CD4-positive, alpha-beta T cell treated with Interleukin-12 subunit alpha and Interleukin-12 subunit beta, for 1 hour (primary cell): ENCODE results near the gene TAF5L.
"Not testable (repeated sequence)": the region's sequence is repeated elsewhere in the genome, so short reads cannot be mapped to it uniquely, and the experiment has no call there.

Source experiments
- DNase-seq: peaks from one replicate; pipeline ENCODE4 v3.0.0-alpha.2; 2020

TAF5L gene

DNA sequence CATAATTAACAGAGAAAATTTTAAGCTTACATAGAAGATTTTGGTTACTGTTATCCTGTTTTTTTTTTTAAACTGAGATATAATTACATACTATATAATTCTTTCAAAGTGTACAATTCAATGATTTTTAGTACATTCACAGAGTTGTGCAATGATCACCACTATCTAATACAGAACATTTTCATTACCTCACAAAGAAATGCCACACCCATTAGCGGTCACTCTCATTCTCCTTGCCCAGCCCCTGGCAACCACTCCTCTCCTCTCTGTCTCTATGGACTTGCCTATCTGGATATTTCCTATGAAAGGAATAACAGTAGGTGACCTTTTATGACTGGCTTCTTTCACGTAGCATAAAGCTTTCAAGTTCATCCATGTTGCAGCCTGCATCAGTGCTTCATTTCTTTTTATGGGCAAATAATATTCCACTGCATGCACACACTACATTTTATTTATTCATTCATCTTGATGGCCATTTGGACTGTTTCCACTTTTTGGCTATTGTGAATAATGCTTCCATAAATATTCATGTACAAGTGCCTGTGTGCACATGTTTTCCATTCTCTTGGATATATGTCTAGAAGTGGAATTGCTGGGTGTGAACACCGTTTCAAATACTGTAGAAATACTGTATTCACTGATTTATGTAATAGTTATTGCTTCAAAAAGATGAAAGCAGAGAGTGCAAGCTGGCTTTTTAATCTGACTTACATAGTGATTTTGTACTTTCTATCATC, 26.5 kb downstream of the TAF5L start:
- no peak for DNase-seq

DNA sequence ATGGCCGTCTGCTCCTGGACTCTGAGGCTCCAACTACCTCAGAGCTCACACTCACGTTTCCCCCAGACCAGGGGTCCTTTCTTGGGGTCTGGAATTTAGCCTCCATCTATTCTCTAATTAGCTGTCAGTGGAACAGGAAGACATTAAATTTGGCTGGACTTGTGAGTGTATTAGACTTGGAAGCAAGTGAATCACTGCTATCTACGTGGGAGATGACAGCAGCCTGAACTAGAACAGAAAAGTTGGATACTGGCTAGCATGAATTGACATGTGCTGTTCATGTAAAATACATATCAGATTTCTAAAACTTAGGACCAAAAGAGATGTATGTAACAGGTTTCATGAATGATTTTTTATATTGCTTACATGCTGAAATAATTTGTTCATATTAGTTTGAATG, 28.0 kb downstream of the TAF5L start:
- no peak for DNase-seq

DNA sequence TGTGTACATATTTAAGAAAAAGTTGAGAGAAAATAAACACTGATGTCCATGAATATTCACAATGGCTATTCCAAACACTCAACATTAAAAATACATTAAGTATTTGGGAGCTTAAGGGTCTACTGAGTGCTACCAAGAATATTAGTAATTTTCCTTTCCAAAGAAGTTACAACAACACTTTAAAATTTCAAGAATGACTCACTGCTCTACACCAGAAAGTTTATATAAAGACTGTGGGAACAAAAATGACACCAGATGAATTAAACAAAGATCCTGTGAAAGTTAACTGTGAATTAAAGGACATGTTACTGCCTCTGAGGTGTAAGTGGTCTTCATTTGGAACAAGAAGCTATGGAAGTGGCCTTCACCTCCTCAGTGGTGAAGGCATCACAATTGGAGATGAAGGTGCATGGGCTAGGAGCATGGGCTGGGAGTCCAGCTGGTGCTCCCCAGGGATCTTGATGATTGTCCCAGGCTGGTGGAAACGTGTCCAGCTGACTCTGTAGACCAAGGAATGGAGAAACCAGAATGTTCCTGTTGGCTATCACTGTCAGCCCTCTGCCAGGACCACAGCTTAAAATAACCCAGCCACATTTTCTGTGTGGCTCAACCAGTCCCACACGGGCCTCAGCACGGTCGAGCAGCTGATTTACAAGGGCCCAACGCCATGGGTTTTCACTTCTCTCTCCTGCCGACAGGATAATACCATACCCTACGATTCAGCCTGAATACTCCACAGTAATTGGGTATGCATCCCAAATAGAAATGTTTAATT, 28.8 kb downstream of the TAF5L start:
- DNase-seq, result no peak

DNA sequence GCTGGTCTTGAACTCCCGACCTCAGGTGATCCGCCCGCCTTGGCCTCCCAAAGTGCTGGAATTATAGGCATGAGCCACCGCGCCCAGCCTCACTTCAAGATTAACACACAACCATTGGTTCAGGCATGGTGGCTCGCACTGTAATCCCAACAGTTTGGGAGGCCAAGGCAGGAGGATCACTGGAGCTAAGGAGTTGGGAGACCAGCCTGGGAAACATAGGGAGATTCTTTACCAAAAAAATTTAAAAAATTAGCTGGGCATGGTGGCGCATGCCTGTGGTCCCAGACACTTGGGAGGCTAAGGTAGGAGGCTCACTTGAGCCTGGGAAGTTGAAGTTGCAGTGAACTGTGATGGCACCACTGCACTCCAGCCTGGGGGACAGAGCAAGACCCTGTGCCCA, 30.0 kb downstream of the TAF5L start:
- DNase-seq, result not testable (repeated sequence)

DNA sequence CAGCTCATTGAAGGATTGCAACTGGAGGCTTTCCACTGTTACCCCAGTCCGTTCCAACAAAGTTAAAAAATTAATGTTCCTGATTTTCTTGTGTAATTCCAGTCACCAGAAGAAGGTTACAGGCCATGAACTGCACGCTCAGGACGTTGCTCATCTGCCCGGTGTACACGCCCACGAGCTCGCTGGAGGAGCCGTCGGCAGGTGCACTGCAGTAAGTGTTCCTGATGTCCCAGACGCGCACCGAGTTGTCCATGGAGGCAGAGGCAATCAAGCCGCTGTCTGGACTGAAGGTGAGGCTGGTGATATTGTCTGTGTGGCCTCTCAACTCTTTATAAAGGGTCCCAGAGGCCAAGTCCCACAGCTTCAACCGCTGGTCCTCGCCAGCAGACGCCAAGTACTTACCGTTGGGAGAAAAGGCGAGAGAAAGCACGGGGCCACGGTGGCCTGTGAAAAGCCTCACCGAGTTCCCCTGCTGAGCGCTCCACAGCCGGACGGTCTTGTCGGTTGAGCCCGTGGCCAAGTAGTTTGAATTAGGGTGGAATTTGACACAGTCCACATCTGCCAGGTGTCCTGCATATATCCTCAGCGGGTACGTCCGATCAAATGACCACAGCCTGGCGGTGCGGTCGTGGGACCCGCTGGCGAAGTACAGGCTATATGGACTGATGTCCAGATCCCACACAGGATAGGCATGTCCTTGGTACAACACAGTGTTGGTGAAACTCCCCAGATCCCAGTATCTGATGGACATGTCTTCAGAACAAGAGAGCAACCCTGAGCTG, 31.5 kb downstream of the TAF5L start:
- DNase-seq, result no peak

DNA sequence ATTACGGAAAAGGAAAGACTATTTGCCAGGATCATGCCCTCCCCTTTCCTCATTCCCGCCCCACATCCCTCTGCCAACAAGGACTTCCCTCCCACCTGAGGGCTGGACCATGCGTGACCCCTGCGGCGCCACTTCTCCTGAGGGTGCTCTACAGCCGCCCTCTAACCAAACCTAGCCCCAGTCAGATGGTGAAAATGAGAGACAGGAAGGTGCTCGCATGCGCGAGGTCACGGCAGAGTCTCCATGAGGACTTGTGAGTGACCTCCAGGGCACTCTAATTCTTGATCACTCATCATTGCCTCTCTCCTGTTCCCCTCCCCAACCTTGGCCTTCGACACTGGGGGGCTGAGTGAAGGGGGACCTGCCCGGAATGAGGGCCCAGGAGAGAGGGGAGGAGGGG, 32.1 kb downstream of the TAF5L start:
- no peak for DNase-seq

DNA sequence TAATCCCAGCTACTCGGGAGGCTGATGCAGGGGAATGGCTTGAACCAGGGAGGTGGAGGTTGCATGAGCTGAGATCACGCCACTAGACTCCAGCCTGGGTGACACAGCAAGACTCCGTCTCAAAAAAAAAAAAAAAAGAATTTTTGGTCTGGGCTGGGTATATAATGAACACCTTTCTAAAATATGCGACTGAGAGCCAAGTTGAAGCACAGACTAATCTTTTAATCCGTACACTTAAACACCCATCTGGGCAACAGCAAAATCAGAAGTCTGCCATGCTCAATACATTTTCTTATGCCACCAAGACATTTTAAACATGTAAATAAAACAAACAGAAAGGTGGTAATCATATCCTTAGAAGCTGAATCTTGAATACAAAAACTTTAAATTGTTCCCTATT, 35.8 kb downstream of the TAF5L start:
- no peak for DNase-seq

DNA sequence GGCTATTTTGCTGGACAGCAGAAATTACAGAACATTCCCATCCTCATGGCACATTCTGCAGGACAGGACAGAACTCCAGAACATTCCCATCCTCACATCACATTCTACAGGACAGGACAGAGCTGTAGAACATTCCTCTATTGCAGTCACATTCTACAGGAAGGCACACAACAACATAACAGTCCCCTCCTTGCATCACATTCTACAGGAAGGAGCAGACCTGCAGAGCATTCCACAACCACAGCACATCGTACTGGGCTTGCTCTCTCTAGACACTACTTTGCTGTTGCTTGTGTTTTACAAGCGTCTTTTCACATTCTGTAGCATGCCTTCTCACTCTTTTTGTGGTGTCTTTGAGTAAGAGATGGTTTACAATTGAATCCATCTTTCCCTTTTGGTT, 40.6 kb downstream of the TAF5L start:
- DNase-seq, result no peak

DNA sequence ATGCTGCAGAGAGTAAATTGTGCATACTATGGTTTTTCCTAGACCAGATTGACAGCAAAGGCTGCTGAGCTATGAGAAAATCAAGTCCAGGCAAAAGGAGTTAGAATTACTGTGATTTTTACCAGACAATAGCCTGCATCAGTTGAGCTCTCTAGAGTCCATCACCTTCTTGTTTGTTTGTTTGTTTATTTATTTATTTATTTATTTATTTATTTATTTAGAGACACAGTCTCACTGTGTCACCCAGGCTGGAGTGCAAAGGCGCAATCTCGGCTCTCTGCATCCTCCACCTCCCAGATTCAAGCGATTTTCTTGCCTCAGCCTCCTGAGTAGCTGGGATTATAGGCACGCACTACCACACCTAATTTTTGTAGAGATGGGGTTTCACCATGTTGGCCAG, 43.2 kb downstream of the TAF5L start:
- DNase-seq, result no peak

DNA sequence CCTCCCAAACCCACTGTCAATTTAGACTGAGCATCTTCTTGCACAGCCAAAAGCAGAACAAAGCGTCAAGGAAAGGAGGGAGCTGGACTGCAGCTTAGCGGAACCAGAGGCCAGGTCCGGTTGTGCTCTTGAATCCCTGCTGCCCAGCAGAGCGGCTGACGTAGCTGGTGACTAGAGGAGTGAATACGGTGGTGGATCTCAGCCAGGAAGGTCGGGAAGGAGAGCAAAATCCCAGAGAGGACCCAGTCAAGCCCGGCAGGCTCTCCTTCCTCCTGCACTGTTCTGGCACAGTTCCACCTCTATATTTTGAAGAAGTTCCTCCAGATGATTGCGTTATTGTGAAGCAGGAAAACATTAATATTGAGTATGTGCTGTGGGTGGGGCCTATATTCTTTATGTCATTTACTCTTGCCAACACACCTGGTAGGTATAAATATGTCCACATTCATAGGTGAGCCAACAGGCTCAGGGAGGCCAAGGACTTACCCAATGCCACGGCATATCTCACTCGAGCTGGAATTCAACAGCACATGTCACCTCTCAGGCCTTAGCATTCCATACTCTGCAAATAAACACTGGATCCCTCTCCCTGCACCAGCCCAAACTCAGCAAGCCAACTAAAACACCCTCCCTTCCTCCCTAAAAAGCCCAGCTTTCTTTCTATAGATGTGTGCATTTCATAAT, 43.8 kb downstream of the TAF5L start:
- DNase-seq, result no peak

DNA sequence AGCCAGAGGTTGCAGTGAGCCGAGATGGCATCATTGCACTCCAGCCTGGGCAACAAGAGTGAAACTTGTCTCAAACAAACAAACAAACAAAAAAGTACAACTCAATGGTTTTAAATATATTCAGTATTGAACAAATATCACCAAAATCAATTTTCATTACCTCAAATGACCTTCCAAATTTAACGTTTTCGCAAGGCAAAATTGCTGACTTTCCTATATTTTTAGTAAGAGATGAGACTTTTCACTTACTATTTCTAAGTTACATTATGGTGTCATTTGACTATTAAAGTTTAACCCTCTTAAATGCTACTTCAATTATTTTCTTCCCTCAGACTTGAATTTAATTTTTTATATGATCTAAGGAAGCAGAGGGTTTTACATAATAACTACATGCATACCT, 44.4 kb downstream of the TAF5L start:
- DNase-seq, result no peak

DNA sequence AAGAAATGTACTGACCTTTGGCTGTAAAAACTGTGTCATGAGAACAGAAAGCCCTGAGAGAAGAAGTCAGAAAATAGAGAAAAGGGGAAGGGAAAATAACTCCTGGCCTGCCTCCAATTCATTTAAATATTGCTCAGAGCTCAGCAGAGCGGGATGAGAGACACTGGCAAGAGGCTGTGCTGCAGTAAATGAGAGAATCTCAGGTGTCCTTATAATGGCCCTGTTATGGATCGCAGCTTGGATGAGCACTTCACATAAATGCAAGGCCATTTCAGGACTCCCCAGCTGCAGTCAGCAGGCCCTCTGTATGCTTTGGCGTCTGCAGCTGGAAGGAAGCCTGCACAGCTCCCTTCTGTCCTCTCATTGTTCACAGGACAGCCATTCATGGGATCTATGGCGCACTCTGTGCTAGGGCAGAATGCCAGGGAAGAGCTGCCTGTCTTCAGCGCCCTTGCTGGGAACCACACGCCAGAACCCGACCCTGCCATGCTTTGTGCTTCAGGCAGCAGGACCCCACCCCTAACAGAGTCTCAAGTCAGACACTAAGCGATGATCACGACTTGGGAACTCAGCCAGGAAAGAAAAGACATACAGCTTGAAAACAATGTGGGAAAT, 46.8 kb downstream of the TAF5L start:
- no peak for DNase-seq

DNA sequence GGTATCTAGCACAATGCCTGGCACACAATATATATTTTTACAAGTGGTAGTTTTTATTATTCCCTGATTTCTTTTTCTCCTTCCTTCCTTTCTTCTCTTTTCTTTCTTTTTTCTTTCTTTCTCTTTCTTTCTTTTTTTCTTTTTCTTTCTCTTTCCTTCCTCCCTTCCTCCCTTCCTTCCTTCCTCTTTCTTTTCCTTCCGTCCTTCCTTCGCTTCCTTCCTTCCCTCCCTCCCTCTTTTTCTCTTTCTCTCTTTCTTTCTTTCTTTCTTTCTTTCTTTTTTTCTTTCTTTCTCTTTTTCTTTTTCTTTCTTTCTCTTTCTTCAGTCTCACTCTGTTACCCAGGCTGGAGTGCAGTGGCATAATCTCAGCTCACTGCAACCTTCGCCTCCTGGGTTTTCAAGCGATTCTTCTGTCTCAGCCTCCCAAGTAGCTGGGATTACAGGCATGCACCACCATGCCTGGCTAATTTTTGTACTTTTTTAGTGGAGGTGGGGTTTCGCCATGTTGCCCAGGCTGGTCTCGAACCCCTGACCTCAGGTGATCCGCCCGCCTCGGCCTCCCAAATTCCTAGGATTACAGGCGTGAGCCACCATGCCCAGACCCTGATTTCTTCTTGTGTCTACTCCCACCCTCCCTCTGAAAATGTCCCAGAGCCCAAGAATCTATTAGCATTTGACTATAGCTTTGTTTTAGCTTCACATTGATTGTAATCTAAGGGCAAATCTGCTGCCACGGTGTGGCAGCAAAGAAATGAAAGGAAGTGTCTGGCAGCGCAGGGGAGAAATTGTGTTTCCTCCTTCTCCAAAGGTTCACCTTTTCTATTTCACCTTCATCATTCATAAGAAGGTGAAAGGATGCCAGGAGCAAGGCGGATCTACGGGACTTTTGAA, 47.5 kb downstream of the TAF5L start:
- no peak for DNase-seq

DNA sequence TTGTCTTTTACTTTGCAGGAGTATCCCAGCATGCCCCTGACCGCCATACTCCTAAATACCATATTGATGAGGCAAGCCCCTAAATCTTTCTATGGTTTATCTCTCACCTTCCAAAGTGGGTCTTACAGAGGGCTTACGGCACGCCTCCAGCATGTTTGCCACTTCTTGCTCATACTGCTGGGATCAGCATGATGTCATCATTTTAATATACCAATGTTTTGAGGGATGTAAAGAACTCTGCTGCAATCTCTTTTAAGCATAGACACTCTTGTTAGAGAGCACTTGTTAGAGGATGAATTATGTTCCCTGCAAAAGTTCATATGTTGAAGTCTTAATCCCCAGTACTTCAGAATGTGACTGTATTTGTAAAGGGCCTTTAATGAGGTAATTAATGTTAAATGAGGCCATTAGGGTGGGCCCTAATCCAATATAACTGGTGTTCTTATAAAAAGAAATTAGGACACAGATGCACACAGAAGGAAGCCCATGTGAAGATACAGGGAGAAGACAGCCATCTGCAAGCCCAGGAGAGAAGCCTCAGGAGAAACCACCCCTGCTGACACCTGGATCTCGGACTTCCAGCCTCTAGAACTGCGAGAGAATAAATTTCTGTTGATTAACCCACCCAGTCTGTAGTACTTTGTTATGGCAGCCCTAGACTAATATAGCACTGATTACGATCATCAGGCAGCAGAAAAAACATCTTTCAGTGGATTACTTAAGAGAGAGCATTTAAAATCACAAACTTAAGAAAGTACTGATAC, 51.1 kb downstream of the TAF5L start:
- no peak for DNase-seq

DNA sequence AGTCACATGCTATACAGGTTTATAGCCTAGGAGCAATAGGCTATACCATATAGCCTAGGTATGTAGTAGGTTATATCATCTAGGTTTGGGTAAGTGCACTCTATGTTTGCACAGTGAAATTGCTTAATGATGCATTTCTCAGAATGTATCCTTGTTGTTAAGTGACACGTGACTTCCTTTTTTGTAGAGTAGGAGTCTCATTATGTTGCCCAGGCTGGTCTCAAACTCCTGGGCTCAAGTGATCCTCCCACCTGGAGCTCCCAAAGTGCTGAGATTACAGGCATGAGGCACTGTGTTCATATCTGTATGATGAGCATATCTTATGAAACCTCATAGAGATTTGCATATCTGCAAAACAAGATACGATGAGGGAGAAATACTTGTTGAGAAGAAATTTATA, 53.6 kb downstream of the TAF5L start:
- DNase-seq, result no peak

DNA sequence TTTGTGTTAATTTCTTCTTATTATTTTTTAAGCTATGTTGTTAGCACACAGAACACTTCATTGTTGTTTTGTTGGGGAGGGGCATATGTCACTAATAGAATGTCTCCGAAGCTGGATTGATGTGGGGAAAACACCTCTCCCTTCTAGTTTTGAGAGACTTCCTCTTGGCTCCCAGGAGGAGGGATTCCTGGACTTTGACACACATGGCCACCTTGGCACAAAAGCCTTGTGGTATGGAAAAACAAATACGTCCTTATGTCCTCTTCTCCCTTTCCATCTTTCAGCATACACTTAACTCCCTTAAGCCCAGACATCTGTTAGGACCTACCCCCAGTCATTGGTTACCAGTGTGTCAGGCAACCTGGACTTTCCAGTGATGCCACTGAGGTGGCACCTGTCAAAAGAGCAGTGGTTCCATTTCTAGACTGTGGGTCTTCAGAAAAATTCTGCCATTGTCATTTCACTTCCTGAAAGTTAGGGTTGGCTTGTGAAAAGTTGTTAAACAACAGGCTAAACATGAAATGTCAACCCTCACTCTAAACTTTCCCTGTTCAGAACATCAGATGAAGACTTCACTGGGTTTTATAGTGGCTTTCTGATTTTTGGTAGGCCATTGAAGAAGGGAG, 54.9 kb downstream of the TAF5L start:
- no peak for DNase-seq

DNA sequence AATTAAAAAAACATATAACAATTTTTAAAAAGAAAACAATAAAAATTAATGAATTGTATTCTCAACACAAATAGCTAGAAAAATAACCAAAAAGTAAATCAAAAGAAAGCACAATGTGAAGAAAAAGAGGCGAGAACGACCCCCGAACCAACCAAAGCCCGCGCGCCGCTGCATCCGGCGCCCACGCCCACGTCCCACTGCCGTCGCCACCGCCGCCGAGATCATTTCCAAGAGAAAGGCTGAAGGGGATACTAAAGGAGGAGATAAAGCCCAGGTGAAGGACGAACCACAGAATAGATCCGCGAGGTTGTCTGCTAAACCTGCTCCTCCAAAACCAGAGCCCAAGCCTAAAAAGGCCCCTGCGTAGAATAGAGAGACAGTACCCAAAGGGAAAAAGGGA, 55.6 kb downstream of the TAF5L start:
- no peak for DNase-seq

DNA sequence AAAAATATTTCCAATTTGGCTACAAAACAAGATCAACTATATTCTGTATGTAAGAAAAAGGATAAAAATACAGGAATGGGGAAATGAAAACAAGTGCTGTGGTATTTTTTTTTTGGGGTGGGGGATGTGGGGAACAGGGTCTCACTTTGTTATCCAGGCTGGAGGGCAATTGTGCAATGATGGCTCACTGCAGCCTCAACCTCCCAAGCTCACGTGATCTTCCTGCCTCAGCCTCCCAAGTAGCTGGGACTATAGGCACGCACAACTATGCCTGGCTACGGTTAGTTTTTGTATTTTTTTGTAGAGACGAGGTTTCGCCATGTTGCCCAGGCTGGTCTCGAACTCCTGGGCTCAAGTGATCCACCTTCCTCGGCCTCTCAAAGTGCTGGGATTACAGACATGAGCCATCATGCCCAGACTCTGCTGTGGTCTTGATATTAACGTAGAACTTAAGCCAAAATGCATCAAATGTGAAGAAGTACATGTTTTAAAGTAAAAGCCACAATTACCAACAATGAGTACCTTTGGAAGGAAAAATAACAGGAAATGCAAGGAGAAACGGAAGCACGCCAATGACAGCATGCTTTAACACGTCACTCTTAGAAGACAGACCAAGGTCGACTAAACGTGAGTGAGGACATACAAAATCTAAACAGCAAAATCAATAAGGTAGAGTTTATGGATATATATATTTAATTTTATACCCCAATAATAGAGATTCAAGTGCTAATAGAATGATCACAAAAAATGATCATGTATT, 58.6 kb downstream of the TAF5L start:
- no peak for DNase-seq

DNA sequence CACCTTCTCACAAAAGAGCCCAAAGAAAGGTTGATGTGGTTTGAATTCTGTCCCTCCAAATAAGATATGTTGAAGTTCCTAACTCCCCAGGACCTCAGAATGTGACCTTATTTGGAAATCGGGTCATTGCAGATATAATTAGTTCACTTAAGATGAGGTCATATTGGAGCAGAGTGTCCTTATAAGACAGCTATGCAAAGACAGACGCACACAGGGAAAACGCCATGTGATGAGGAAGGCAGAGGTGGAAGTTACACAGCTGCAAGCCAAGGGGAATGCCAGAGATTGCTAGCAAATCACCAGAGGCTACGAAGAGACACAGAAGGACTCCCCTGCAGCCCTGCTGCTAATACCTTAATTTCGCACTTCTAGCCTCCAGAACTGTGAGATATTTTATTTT, 62.2 kb downstream of the TAF5L start:
- no peak for DNase-seq

DNA sequence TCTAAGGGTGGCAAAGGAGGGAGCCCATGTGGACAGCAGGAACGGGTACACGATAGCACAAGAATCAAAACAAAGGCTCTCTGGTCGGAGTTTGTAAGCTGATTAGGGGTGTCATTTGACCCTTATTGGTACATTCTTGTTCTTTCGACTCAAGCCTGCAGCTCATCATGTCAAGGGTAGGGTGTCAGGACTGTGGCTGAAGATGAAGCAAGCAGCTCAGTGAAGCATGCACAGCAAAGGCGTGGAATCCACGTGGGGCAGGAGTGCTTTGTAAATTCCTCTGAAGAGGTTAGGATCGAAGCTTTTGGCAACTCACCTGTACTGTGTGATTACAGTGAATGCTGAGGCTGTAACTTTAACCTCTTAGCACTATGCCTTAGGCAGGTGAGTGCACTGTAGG, 62.7 kb downstream of the TAF5L start:
- DNase-seq, result no peak
